Loucy (cell line): ENCODE data around the gene GTF2F1.

Experiments used
- H2AFZ ChIP-seq: fragments of 200-600 bp; sonication (generic); 2 replicates; pipeline ENCODE4 v1.6.0; 2016; ENCODE audit warnings: antibody characterized with exemption, mild to moderate bottlenecking, low read length, moderate library complexity
- H3F3A ChIP-seq: fragments of 200-600 bp; 2 replicates; pipeline ENCODE4 v1.6.0; 2016; ENCODE audit warnings: antibody characterized with exemption, low read depth, mild to moderate bottlenecking
- H3K27me3 ChIP-seq: fragments of 200-600 bp; sonication (generic); 2 replicates; pipeline ENCODE4 v1.6.1; 2014; ENCODE audit warnings: low read length, mild to moderate bottlenecking; ENCODE audit not compliant: insufficient read depth, poor library complexity, severe bottlenecking
- H3K36me3 ChIP-seq: fragments of 200-600 bp; sonication (generic); 2 replicates; pipeline ENCODE4 v1.6.1; 2016; ENCODE audit warnings: low read length; ENCODE audit not compliant: insufficient read depth
- H3K4me1 ChIP-seq: fragments of 200-600 bp; sonication (generic); 2 replicates; pipeline ENCODE4 v1.5.1; 2014; ENCODE audit warnings: low read length, mild to moderate bottlenecking; ENCODE audit not compliant: insufficient read depth, poor library complexity, severe bottlenecking
- H3K4me2 ChIP-seq: fragments of 200-600 bp; sonication (generic); 2 replicates; pipeline ENCODE4 v1.6.0; 2014; ENCODE audit warnings: antibody characterized with exemption, low read length, low read depth, mild to moderate bottlenecking; ENCODE audit not compliant: poor library complexity, severe bottlenecking
- H3K4me3 ChIP-seq: fragments of 200-600 bp; sonication (generic); 2 replicates; pipeline ENCODE4 v1.5.1; 2014; ENCODE audit warnings: low read length, mild to moderate bottlenecking, mixed read lengths; ENCODE audit not compliant: poor library complexity, severe bottlenecking
- H3K79me2 ChIP-seq: fragments of 200-600 bp; sonication (generic); 2 replicates; pipeline ENCODE4 v1.6.1; 2014; ENCODE audit warnings: low read length; ENCODE audit not compliant: insufficient read depth
- H3K9ac ChIP-seq: fragments of 200-600 bp; sonication (generic); 2 replicates; pipeline ENCODE4 v1.6.0; 2014; ENCODE audit warnings: mild to moderate bottlenecking, low read depth, low read length, moderate library complexity; ENCODE audit not compliant: poor library complexity, severe bottlenecking
- H3K9me2 ChIP-seq: fragments of 200-600 bp; sonication (generic); replicated peaks from 2 replicates; pipeline ENCODE4 v1.6.1; 2016; ENCODE audit warnings: low read depth, low read length, mixed read lengths
- H3K9me3 ChIP-seq: fragments of 200-600 bp; sonication (generic); 2 replicates; pipeline ENCODE4 v1.6.1; 2014; ENCODE audit warnings: mild to moderate bottlenecking, antibody characterized with exemption, low read length, low read depth; ENCODE audit not compliant: insufficient read depth
- H4K20me1 ChIP-seq: fragments of 200-600 bp; sonication (generic); 2 replicates; pipeline ENCODE4 v1.6.0; 2014; ENCODE audit warnings: antibody characterized with exemption, low read length, mild to moderate bottlenecking; ENCODE audit not compliant: insufficient read depth, poor library complexity, severe bottlenecking
- CTCF ChIP-seq: fragments of 200-600 bp; sonication (generic); conservative IDR thresholded peaks from 2 replicates; pipeline ENCODE4 v1.5.1; 2014; ENCODE audit warnings: mild to moderate bottlenecking, antibody characterized with exemption, low read length
- EZH2phosphoT487 ChIP-seq: fragments of 200-600 bp; IDR thresholded peaks from 2 replicates; pipeline ENCODE4 v1.6.1; 2018; ENCODE audit warnings: antibody characterized with exemption, mild to moderate bottlenecking, moderate library complexity, borderline replicate concordance

The GTF2F1 gene

GRCh38 chr19:6343462-6343861 lies 49.5 kb downstream of the GTF2F1 start:
- H3K9ac ChIP-seq, result no peak overlapping the region
- H2AFZ ChIP-seq, result no peak overlapping the region
- no peaks in the 10 kb centered on the region for H4K20me1 ChIP-seq
- no peaks in the 10 kb centered on the region for H3K9me3 ChIP-seq
- TF ChIP-seq EZH2phosphoT487 (no peak), CTCF (no peak)
- no peaks in the 10 kb centered on the region for H3K36me3 ChIP-seq
- no peaks in the 10 kb centered on the region for H3K4me1 ChIP-seq
- H3K79me2 ChIP-seq, result no peaks in the 10 kb centered on the region
- no peaks in the 10 kb centered on the region for H3K9me2 ChIP-seq
- no peak overlapping the region for H3K4me2 ChIP-seq
- H3F3A ChIP-seq, result no peaks in the 10 kb centered on the region
- no peak overlapping the region for H3K4me3 ChIP-seq
- no peaks in the 10 kb centered on the region for H3K27me3 ChIP-seq

GRCh38 chr19:6340493-6341201 lies 52.3 kb downstream of the GTF2F1 start:
- no peaks in the 10 kb centered on the region for H3F3A ChIP-seq
- no peak overlapping the region for H3K4me2 ChIP-seq
- no peaks in the 10 kb centered on the region for H3K9me3 ChIP-seq
- H3K4me3 ChIP-seq, result no peak overlapping the region
- no peaks in the 10 kb centered on the region for H3K4me1 ChIP-seq
- H3K9ac ChIP-seq, result no peak overlapping the region
- H2AFZ ChIP-seq, result no peak overlapping the region
- H3K27me3 ChIP-seq, result no peaks in the 10 kb centered on the region
- no peaks in the 10 kb centered on the region for H3K36me3 ChIP-seq
- no peaks in the 10 kb centered on the region for H4K20me1 ChIP-seq
- H3K79me2 ChIP-seq, result no peaks in the 10 kb centered on the region
- H3K9me2 ChIP-seq, result no peaks in the 10 kb centered on the region
- no peak for TF ChIP-seq EZH2phosphoT487
- no peak for TF ChIP-seq CTCF

- no peaks in the 10 kb centered on the region for H3K9me2 ChIP-seq
- no peak for TF ChIP-seq CTCF
- no peak for TF ChIP-seq EZH2phosphoT487
- H3F3A ChIP-seq, result no peaks in the 10 kb centered on the region
- H3K4me1 ChIP-seq, result no peaks in the 10 kb centered on the region
- H2AFZ ChIP-seq, result no peak overlapping the region
- H3K9ac ChIP-seq, result no peak overlapping the region
- no peaks in the 10 kb centered on the region for H3K9me3 ChIP-seq
- no peak overlapping the region for H3K4me3 ChIP-seq
- H3K79me2 ChIP-seq, result no peaks in the 10 kb centered on the region
- H3K27me3 ChIP-seq, result no peaks in the 10 kb centered on the region
- H3K36me3 ChIP-seq, result no peaks in the 10 kb centered on the region
- no peaks in the 10 kb centered on the region for H4K20me1 ChIP-seq
- no peak overlapping the region for H3K4me2 ChIP-seq
Measured at GRCh38 chr19:6334490-6335285, 58.3 kb downstream of the GTF2F1 start.
